ENCODE results near the gene BSND.

DNA sequence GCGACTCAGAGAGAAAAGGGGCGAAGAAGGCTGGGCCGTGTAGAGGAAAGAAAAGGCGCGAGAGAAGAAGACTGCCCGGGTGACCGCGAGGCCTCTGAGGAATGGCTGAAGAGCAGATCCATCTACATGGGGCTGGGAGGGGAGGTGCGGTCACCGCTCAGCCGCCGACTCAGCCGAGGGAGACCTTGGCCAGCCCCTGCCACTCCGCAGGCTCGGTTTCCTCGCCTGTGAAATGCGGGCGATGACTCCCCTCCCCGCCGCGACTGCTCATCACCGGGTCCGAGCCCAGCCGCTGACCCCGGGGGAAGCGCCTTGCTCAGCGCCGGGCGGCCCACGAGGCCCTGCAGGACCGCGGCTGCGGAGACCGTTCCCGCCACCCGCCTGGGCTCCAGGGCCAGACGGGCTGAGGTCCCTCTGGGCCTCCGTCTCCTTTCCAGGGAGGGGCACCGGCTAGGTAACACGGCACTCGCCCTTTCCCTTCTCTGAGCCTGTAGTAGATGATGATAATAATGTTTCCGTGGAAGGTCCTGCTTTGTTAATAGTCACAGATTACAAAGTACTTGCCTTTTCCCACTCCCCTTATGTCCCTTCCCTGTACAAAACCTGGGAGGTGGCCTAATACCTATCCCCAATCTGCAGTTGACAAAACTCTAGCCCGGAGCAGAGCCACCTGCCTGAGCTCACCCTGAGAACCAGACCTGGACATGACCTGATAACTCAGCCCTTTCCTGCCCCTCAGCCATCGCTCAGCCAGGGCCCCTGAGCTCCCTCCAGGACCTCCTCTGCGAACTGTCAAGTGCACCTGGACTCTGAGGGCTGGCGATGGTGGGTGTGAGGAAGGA, 1.6 kb upstream of the BSND start:
- TF ChIP-seq, protein P1, sequence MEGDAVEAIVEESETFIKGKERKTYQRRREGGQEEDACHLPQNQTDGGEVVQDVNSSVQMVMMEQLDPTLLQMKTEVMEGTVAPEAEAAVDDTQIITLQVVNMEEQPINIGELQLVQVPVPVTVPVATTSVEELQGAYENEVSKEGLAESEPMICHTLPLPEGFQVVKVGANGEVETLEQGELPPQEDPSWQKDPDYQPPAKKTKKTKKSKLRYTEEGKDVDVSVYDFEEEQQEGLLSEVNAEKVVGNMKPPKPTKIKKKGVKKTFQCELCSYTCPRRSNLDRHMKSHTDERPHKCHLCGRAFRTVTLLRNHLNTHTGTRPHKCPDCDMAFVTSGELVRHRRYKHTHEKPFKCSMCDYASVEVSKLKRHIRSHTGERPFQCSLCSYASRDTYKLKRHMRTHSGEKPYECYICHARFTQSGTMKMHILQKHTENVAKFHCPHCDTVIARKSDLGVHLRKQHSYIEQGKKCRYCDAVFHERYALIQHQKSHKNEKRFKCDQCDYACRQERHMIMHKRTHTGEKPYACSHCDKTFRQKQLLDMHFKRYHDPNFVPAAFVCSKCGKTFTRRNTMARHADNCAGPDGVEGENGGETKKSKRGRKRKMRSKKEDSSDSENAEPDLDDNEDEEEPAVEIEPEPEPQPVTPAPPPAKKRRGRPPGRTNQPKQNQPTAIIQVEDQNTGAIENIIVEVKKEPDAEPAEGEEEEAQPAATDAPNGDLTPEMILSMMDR (IDR thresholded peaks at IDR 0.05), result no peak
- no peak for TF ChIP-seq POLR2A (IDR thresholded peaks at IDR 0.05)
